GM23248 (cell line): ENCODE data around the gene G0S2. TPM values are rescaled to one million over a fixed set of nuclear protein-coding genes. Genes with fewer than 3 reads are reported as not detected.

Experiments used
- DNase-seq: peaks from one replicate; pipeline ENCODE4 v3.0.0-alpha.2; 2015
- H2AFZ ChIP-seq: fragments of 200-600 bp; sonication (generic); 2 replicates; pipeline ENCODE4 v1.6.1; 2016; ENCODE audit warnings: antibody characterized with exemption
- H3F3A ChIP-seq: fragments of 200-600 bp; sonication (generic); 2 replicates; pipeline ENCODE4 v1.6.1; 2016; ENCODE audit warnings: mild to moderate bottlenecking, antibody characterized with exemption, mixed run types; ENCODE audit not compliant: insufficient read depth
- H3K27ac ChIP-seq: fragments of 200-600 bp; sonication (generic); 2 replicates; pipeline ENCODE4 v1.5.1; 2016; ENCODE audit warnings: mild to moderate bottlenecking
- H3K27me3 ChIP-seq: fragments of 200-600 bp; sonication (generic); replicated peaks from 2 replicates; pipeline ENCODE4 v1.6.1; 2016; ENCODE audit warnings: mild to moderate bottlenecking; ENCODE audit not compliant: insufficient read depth
- H3K36me3 ChIP-seq: fragments of 200-600 bp; sonication (generic); 2 replicates; pipeline ENCODE4 v1.6.1; 2016; ENCODE audit warnings: low read depth, mild to moderate bottlenecking
- H3K4me1 ChIP-seq: fragments of 200-600 bp; sonication (generic); 2 replicates; pipeline ENCODE4 v1.6.1; 2016; ENCODE audit warnings: mild to moderate bottlenecking; ENCODE audit not compliant: insufficient read depth
- H3K4me2 ChIP-seq: fragments of 200-600 bp; sonication (generic); one replicate; pipeline ENCODE4 v1.6.1; 2016; ENCODE audit warnings: mild to moderate bottlenecking; ENCODE audit not compliant: unreplicated experiment
- H3K4me3 ChIP-seq: fragments of 200-600 bp; sonication (generic); 2 replicates; pipeline ENCODE4 v1.5.1; 2016; ENCODE audit warnings: mild to moderate bottlenecking
- H3K79me2 ChIP-seq: fragments of 200-600 bp; sonication (generic); 2 replicates; pipeline ENCODE4 v1.6.1; 2016; ENCODE audit warnings: mild to moderate bottlenecking; ENCODE audit not compliant: insufficient read depth
- H3K9ac ChIP-seq: fragments of 200-600 bp; sonication (generic); 2 replicates; pipeline ENCODE4 v1.6.1; 2016; ENCODE audit warnings: mild to moderate bottlenecking
- H3K9me2 ChIP-seq: fragments of 200-600 bp; sonication (generic); 2 replicates; pipeline ENCODE4 v1.6.1; 2016; ENCODE audit warnings: mixed run types, mild to moderate bottlenecking, moderate library complexity; ENCODE audit not compliant: insufficient read depth
- H3K9me3 ChIP-seq: fragments of 200-600 bp; sonication (generic); one replicate; pipeline ENCODE4 v1.6.1; 2017; ENCODE audit warnings: low read depth
- H4K20me1 ChIP-seq: fragments of 200-600 bp; sonication (generic); 2 replicates; pipeline ENCODE4 v1.6.0; 2016; ENCODE audit not compliant: insufficient read depth
- EZH2 ChIP-seq: fragments of 200-600 bp; sonication (generic); IDR thresholded peaks from 2 replicates; pipeline ENCODE4 v1.6.1; 2018; ENCODE audit warnings: antibody characterized with exemption, mild to moderate bottlenecking; ENCODE audit not compliant: insufficient read depth, poor library complexity, severe bottlenecking
- EZH2phosphoT487 ChIP-seq: fragments of 200-600 bp; sonication (generic); IDR thresholded peaks from 2 replicates; pipeline ENCODE4 v1.6.1; 2018; ENCODE audit warnings: antibody characterized with exemption, moderate library complexity, mild to moderate bottlenecking, low read depth; ENCODE audit not compliant: insufficient read depth
- WGBS, 2 experiments: methylation state at CpG; one replicate each; pipeline ENCODE4 v1.1.6; 2015 to 2017; ENCODE audit warnings: low lambda C conversion rate in 2 of 2, low coverage in 1 of 2; ENCODE audit errors: missing lambda C conversion rate in 2 of 2; 5-methylcytosine and 5-hydroxymethylcytosine counted together
- in situ Hi-C: fragments of 300-500 bp; cut with MboI; formaldehyde crosslinking; loops from 2 replicates; pipeline ENCODE4 v1.15.0; 2020
- polyA plus RNA-seq: library from polyadenylated mRNA; unstranded; fragments of >200 nt; fragmentation: Nextera tagmentation; extraction: Ambion mirVana; gene quantifications from 2 replicates; pipeline ENCODE4 v1.2.1, GENCODE V29; 2016
- total RNA-seq: library from RNA; depleted of rRNA; stranded (reverse); fragments of >200 nt; shearing (Covaris generic); gene quantifications from 2 replicates; pipeline ENCODE4 v1.2.3, GENCODE V29; 2014; rRNA removed

Gene G0S2
- total and polyA plus RNA-seq, 2 experiments from 2014 or later = 0.65 to 2.0 TPM

- Histone ChIP-seq H2AFZ (no peak overlapping the region), H3K36me3 (no peaks in the 10 kb centered on the region), H3K9me2 (no peaks in the 10 kb centered on the region), H3K9me3 (no peaks in the 10 kb centered on the region), H3K4me2 (no peak overlapping the region), H3K79me2 (no peaks in the 10 kb centered on the region), H3K4me1 (no peaks in the 10 kb centered on the region), H3K27ac (no peak overlapping the region), H3K4me3 (no peak overlapping the region), H3K9ac (no peak overlapping the region), H4K20me1 (no peaks in the 10 kb centered on the region), H3K27me3 (peaks cover 7% of the 10 kb centered on the region; the same call in 1 of the 2 replicates), H3F3A (no peaks in the 10 kb centered on the region)
- in situ Hi-C loops = no loop called here
- TF ChIP-seq EZH2 (no peak), EZH2phosphoT487 (no peak)
- 78 to 79% methylated on average over 2 of the region's 2 CpGs for WGBS, 2 experiments
- no peak for DNase-seq
Measured at GRCh38 chr1:209720826-209721225, 45.6 kb downstream of the G0S2 start.

GRCh38 chr1:209721323-209721722, 46.1 kb downstream of the G0S2 start:
- Histone ChIP-seq H3K9me2 (no peaks in the 10 kb centered on the region), H3F3A (no peaks in the 10 kb centered on the region), H4K20me1 (no peaks in the 10 kb centered on the region), H3K27ac (no peak overlapping the region), H3K9me3 (no peaks in the 10 kb centered on the region), H2AFZ (no peak overlapping the region), H3K9ac (no peak overlapping the region), H3K79me2 (no peaks in the 10 kb centered on the region), H3K4me2 (no peak overlapping the region), H3K36me3 (no peaks in the 10 kb centered on the region), H3K4me3 (no peak overlapping the region), H3K4me1 (no peaks in the 10 kb centered on the region), H3K27me3 (peaks cover 7% of the 10 kb centered on the region; the same call in 1 of the 2 replicates)
- no peak for DNase-seq
- in situ Hi-C loops = no loop called here
- TF ChIP-seq EZH2phosphoT487 = no peak
- TF ChIP-seq EZH2 = no peak
- WGBS, 2 experiments = 15 to 26% methylated on average over 1 of the region's 1 CpG

- no peak for DNase-seq
- H3K9ac ChIP-seq = no peak overlapping the region
- in situ Hi-C loops = no loop called here
- no peaks in the 10 kb centered on the region for H3F3A ChIP-seq
- no peak overlapping the region for H3K4me3 ChIP-seq
- no peak overlapping the region for H3K4me2 ChIP-seq
- no peaks in the 10 kb centered on the region for H3K27me3 ChIP-seq
- H4K20me1 ChIP-seq = no peaks in the 10 kb centered on the region
- no peak overlapping the region for H2AFZ ChIP-seq
- WGBS, 2 experiments = 85 to 94% methylated on average over 3 of the region's 3 CpGs
- no peaks in the 10 kb centered on the region for H3K9me3 ChIP-seq
- TF ChIP-seq EZH2 (no peak), EZH2phosphoT487 (no peak)
- no peak overlapping the region for H3K27ac ChIP-seq
- no peaks in the 10 kb centered on the region for H3K4me1 ChIP-seq
- no peaks in the 10 kb centered on the region for H3K79me2 ChIP-seq
- no peaks in the 10 kb centered on the region for H3K9me2 ChIP-seq
- no peaks in the 10 kb centered on the region for H3K36me3 ChIP-seq
Measured at GRCh38 chr1:209723265-209723664, 48.1 kb downstream of the G0S2 start.

- H3K9me2 ChIP-seq = no peaks in the 10 kb centered on the region
- H3K27ac ChIP-seq = no peak overlapping the region
- H3K9me3 ChIP-seq = no peaks in the 10 kb centered on the region
- H3K4me3 ChIP-seq = no peak overlapping the region
- no peak overlapping the region for H3K4me2 ChIP-seq
- H3K27me3 ChIP-seq = no peaks in the 10 kb centered on the region
- 25 to 29% methylated on average over 3 of the region's 3 CpGs for WGBS, 2 experiments
- H3K36me3 ChIP-seq = no peaks in the 10 kb centered on the region
- H3F3A ChIP-seq = no peaks in the 10 kb centered on the region
- no peaks in the 10 kb centered on the region for H3K79me2 ChIP-seq
- no peak overlapping the region for H2AFZ ChIP-seq
- in situ Hi-C loops = no loop called here
- H3K9ac ChIP-seq = no peak overlapping the region
- no peaks in the 10 kb centered on the region for H3K4me1 ChIP-seq
- no peaks in the 10 kb centered on the region for H4K20me1 ChIP-seq
- TF ChIP-seq EZH2phosphoT487 = no peak
- no peak for TF ChIP-seq EZH2
- no peak for DNase-seq
Measured at GRCh38 chr1:209723756-209724693, 48.8 kb downstream of the G0S2 start.

Other genes starting within 250 kb of the G0S2 start
- gene CAMK1G, start 91.7 kb upstream of the G0S2 start, total RNA-seq = 0.11 TPM in 1 of 2 replicates, not detected in the other
- 0.24 TPM in 1 of 2 replicates, not detected in the other for gene CAMK1G, start 91.7 kb upstream of the G0S2 start, polyA plus RNA-seq
- 6.8 and 8.1 TPM in 2 replicates for gene LAMB3, start 23.0 kb upstream of the G0S2 start, total RNA-seq
- gene LAMB3, start 23.0 kb upstream of the G0S2 start, polyA plus RNA-seq = 2.5 and 3.0 TPM in 2 replicates
- 0.54 TPM in 1 of 2 replicates, not detected in the other for gene HSD11B1, start 29.4 kb downstream of the G0S2 start, total RNA-seq
- 1.0 and 1.8 TPM in 2 replicates for gene HSD11B1, start 29.4 kb downstream of the G0S2 start, polyA plus RNA-seq
- not detected in 2 replicates for gene TRAF3IP3, start 80.6 kb downstream of the G0S2 start, total RNA-seq
- gene TRAF3IP3, start 80.6 kb downstream of the G0S2 start, polyA plus RNA-seq = 0.25 TPM in 1 of 2 replicates, not detected in the other
- 2.1 and 2.3 TPM in 2 replicates for gene C1orf74, start 109.1 kb downstream of the G0S2 start, total RNA-seq
- gene C1orf74, start 109.1 kb downstream of the G0S2 start, polyA plus RNA-seq = 1.4 and 1.5 TPM in 2 replicates
- 1.3 and 1.6 TPM in 2 replicates for gene IRF6, start 130.7 kb downstream of the G0S2 start, total RNA-seq
- gene IRF6, start 130.7 kb downstream of the G0S2 start, polyA plus RNA-seq = 0.84 and 0.86 TPM in 2 replicates
- gene UTP25, start 152.6 kb downstream of the G0S2 start, total RNA-seq = 12.2 and 16.8 TPM in 2 replicates
- gene UTP25, start 152.6 kb downstream of the G0S2 start, polyA plus RNA-seq = 9.5 TPM in 2 replicates